Neural cell (in vitro differentiated cells): ENCODE data around the gene PLEKHM3.

ENCODE experiments used
- CTCF ChIP-seq: fragments of 450-650 bp; IDR thresholded peaks from 2 replicates; pipeline ENCODE4 v1.5.1; 2014; ENCODE audit warnings: antibody characterized with exemption, mild to moderate bottlenecking, moderate library complexity; ENCODE audit not compliant: poor library complexity, severe bottlenecking
- EZH2 ChIP-seq: fragments of 200-600, 300-800 bp; shearing (Covaris generic), sonication (generic); IDR thresholded peaks from 2 replicates; pipeline ENCODE4 v1.6.1; 2014; ENCODE audit warnings: antibody characterized with exemption, low read length, borderline replicate concordance, mild to moderate bottlenecking; ENCODE audit not compliant: insufficient read depth, poor library complexity, severe bottlenecking
- POLR2AphosphoS5 ChIP-seq: IDR thresholded peaks from 2 replicates; pipeline ENCODE4 v1.6.1; 2012
- RAD21 ChIP-seq: fragments of 450-650 bp; conservative IDR thresholded peaks from 2 replicates; pipeline ENCODE4 v1.6.1; 2014; ENCODE audit warnings: antibody characterized with exemption, mild to moderate bottlenecking, moderate library complexity
- TAF1 ChIP-seq: IDR thresholded peaks from 2 replicates; pipeline ENCODE4 v1.6.1; 2012; ENCODE audit warnings: low read depth

- TF ChIP-seq CTCF (no peak), EZH2 (no peak), POLR2AphosphoS5 (no peak), RAD21 (no peak), TAF1 (no peak)
These were observed 106.0 kb downstream of the PLEKHM3 start for GRCh38 chr2:207919164-207919919.
